Activated T-cell treated with anti-CD3 and anti-CD28 coated beads for 4 hours (primary cell): Measurements from ENCODE around the gene EFCAB11.

Experiments
- DNase-seq: peaks from one replicate; pipeline ENCODE4 v3.0.0-alpha.2; 2020

The EFCAB11 gene

GRCh38 chr14:89861630-89862029, 92.9 kb downstream of the EFCAB11 start:
- no peak for DNase-seq

DNA sequence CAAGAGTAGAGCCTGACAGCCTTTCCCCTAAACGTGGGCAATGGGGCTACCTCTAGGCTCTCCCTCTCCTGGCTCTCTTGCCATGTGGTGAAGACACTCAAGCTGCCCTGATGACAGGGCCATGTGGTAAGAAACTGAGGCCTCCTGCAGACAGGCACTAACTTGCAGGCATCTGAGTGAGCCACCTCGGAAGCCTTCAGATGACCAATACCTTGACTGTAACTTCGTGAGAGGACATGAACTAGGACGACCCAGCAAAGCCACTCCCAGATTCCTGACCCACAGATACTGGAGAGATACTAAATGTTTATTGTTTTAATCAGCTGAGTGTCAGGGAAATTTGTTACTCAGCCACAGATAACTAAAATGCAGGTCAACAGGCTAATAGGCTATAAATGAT, 96.4 kb downstream of the EFCAB11 start:
- no peak for DNase-seq

- no peak for DNase-seq
These were observed 97.6 kb downstream of the EFCAB11 start for GRCh38 chr14:89856871-89857345.

DNA sequence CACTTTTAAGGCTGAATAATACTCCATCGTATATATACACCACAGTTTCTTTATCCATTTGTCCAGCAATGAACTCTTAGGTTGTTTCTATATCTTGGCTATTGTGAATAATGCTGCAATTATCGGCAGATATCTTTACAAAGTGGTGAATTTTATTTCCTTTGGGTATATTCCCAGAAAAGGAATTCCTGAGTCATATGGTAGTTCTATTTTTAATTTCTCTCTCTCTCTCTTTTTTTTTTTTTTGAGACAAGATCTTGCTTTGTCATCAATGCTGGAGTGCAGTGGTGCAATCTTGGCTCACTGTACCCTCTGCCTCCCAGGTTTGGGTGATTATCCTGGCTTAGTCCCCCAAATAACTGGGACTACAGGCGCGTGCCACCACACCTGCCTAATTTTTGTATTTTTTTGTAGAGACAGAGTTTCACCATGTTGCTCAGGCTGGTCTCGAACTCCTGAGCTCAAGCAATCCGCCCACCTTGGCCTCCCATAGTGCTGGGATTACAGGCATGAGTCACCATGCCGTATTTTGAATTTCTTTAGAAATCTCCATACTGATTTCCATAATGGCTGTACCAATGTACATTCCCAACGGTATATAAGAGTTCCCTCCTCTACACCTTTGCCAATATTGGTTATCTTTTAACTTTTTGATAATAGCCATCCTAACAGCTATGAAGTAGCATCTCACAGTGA, 98.4 kb downstream of the EFCAB11 start:
- no peak for DNase-seq

DNA sequence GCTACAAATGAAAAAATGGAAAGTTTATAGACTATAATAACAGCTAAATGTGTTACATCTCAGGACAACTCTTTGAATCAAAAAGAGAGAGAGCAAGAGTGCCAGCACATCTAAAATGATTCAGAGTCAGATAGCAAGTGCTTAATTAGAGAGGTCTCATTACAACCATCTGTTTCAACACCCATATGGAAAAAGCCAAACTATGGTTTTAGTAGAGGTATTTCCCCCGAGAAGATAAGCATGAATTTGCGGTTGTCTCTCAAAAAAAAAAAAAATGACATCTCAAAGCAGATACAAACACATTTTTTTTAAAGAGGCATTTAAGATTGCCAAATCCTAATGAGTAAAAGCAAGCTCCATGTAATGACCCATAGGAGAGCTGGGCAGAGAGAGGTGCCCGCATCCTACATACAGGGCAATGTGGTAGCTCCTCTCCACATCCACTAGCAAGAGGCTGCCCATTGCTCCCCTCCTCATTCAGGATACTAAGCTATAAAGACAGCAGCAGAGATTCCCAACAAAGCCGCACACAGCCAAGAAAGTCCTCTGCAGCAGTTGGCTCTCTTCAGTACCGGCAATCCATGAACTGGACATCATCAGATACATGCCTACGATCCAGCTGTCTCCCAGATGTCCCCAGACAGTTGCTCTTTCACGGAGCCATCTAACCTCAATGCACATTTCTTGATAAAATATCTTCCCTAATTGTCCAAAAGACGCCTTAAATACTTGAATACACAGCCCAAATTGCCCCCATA, 100.4 kb downstream of the EFCAB11 start:
- DNase-seq, result no peak

DNA sequence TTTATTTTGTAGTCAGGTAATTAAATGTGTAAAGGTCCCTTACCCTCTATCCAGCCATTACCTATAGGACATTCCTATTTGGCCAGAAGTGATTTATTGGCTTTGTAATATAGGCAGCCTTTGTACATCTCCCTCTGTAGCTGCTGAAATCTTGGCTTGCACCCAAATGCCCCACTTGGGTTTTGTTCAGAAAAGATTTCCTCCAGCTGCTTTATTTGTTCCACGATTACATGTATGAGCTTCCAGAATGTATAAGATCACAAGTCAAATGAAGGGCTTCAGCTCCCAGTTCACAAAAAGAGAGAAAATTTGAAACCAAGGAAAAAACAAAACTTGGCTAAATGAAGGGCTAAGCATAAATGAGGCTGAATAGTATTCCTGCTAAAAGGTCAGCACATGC, 103.4 kb downstream of the EFCAB11 start:
- no peak for DNase-seq

- DNase-seq, result no peak
These were observed 104.6 kb downstream of the EFCAB11 start for GRCh38 chr14:89849931-89850330.

- no peak for DNase-seq
These were observed 106.4 kb downstream of the EFCAB11 start for GRCh38 chr14:89848165-89848564.

GRCh38 chr14:89845346-89845745, 109.2 kb downstream of the EFCAB11 start:
- DNase-seq, result no peak

DNA sequence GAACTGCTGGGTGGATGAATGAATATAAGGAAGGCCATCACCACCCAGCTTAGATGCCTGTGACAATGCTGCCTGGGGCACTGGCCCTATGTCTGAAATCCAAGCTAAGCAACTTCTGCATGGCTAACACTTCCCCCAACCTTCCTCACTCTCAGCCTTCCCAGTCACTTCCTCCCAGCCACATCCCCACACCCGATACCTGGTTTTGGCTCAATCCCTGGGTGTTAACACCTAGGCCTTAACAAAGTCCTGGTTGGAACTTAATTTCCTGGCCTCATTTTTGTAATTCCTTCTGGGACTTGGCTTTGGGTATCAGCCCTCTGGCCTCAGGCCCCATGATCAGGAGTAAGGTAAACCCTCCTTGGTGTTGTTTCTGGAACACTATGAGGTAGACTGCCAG, 110.0 kb downstream of the EFCAB11 start:
- no peak for DNase-seq

DNA sequence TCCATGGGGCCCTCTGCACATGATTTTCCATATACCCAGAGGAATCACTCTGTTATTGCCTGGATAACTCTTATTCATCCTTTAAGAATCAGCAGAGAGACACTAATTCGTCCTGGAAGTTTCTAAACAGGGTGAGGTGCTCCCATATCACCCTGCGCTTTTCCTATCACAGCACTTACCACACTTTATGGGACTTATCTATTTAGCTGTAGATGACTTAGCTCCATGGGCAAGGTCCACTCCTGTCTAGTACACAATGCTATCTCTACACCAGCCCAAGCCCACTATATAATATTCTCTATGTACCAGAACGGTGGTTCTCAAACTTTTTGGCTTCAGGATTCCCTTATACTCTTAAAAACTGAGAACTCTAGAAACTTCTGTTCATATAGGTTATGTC, 111.7 kb downstream of the EFCAB11 start:
- no peak for DNase-seq

DNA sequence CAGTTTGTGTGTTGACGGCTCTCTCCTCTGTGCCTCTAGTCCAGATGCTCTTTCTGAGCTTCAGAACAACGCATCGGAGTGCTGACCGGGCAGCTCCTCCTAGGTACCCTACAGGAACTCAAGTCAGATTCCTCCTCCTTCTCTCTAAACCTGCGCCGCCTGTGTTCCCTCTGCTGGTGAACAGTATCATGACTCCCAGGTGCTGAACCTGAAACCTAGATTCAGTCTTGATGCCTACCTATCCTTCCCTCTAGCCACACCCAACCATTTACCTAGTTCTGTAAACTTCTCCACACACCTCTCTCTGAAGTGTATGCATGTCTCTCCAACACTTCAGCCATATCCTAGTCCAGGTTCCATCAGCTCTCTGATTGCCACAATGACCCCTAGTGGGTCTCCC, 112.7 kb downstream of the EFCAB11 start:
- no peak for DNase-seq

DNA sequence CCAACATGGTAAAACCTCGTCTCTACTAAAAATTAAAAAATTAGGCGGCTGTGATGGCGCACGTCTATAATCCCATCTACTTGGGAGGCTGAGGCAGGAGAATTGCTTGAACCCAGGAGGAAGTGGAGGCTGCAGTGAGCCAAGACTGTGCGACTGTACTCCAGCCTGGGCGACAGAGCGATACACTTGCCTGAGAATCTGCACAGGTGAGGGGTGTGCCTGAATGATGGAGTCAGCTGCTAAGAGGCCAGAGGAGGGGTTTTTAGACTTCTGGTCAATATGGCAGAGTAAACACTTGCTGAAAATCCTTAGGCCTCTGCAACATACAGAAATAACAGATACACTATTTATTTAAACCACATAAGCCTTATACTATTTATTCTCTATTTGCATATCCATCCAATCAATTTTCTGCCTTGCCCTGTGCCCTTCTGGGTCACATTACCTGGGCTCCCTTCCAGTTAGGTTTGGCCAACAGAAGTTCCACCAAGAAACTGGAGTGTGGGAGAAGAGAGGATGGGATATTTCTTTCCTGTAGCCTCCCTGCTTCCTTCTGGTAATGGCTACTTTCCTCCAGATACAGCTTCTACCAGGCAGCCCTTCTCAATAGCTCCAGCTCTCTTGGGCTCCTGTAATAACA, 117.6 kb downstream of the EFCAB11 start:
- DNase-seq, result no peak

- DNase-seq, result no peak
These were observed 120.9 kb downstream of the EFCAB11 start for GRCh38 chr14:89833661-89834060.

DNA sequence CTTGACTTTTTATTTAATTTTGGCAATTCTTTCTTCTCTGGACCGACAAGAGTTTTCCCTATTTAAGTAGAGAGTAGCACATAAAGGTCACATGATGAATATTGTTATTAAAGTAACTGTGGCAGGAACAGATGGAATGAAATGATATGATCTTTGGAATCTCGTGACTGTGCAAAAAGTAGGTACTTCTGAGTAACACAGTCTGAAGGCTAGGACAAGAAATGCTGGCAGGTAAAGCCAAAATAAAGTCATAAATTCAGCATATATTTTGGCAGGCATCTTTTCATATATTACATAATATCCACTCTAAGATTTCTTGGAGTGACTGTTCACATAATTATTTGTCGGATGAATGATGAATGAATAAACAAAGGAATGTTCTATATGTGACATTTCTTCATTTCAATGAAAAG, 121.4 kb downstream of the EFCAB11 start:
- DNase-seq, result no peak

DNA sequence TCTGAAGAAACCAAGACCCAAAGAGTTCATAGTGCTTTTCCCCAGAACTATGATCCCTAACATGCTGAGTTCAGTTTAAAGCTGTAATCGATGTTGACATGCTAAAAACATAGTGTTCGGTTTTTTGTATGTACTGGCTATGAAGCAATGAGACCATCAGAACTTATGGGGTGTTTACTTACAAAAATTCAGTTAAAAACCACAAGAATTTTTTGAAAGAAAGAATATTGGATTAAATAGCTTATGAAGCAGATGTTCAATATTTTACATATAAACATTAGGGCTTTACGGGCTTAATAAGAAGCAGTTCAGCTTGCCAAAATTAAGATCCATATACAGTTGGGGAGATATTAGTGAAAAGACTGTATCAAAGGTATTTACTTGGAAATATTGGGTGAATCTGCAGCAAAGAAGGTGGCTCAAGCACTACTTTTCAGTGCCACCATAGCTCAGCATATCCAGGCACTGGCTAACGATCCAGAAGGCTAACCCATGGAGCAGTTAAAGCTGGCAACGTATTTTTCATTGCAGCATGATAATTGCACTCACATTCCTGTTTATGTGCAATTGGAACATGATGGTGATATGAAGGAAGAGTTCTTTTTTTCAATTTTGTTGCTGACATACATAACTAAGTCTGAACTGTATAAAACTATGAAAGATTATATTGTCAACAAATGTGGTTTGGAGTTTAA, 125.9 kb downstream of the EFCAB11 start:
- no peak for DNase-seq

DNA sequence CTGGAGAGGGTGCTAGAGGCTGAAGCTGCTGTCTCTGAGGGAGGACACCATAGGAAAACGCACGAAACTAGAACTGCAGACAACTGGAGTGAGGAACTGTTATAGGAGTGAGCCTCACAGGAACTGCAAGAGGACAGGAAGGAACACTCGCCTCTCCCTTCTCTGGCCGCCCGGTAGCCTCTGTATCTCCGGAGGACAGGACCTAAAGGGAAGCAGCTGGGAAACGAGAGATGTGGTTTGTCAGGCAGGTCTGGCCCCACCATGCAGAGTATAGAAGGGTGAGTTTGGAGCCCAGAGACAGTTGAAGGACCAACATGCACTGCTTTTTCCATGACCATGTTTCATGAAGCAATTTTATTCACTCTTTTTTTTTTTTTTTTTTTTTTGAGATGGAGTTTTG, 127.3 kb downstream of the EFCAB11 start:
- no peak for DNase-seq

GRCh38 chr14:89826596-89826995, 127.9 kb downstream of the EFCAB11 start:
- DNase-seq, result no peak

- DNase-seq, result no peak
These were observed 130.8 kb downstream of the EFCAB11 start for GRCh38 chr14:89823743-89824142.

- no peak for DNase-seq
These were observed 140.4 kb downstream of the EFCAB11 start for GRCh38 chr14:89814126-89814525.

DNA sequence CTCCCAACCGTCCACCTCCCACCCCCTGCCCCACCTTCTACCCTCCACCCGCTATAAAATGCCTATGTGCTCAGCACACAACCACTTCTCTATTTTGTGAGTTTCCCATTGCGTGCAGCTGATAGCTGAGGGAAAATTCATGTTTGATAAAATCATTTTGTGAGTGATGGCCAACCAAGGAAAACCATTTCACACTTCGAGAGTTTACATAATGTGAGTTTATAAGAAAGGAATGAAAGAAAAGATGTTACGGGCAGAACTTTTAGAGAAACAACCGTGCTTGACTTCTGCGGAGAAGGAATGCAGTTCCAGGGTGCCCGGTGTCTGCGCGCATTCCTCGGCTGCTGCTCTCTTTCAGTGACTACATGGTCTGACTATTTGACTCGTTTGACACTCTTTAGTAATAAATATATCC, 140.9 kb downstream of the EFCAB11 start:
- no peak for DNase-seq

GRCh38 chr14:89811954-89812575, 142.5 kb downstream of the EFCAB11 start:
- DNase-seq, result no peak

DNA sequence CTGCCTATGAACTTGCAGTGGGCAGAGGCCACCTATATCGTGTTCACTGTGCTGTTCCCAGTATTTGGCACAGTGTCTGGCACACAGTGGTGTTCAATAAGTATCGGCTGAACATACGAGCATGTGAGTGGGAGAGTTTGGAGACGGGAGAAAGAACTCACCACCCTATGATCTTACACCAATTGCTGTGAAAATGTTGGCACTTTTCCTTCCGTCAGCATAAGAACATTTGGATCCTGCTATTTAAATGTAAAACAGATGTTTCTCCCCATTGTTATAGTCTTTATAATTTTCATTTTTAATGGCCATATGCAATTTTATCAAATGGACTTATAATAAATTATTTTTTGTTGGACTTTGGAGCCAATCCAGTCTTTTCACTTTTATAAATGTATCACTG, 144.4 kb downstream of the EFCAB11 start:
- no peak for DNase-seq
